GM10266 (cell line): Measurements from ENCODE around the gene MRPS18A.

ENCODE experiments used
- DNase-seq: peaks from one replicate; pipeline ENCODE4 v3.0.0; 2012; ENCODE audit errors: extremely low spot score
- TF ChIP-seq, protein P1 (sequence below): IDR thresholded peaks from 2 replicates; pipeline ENCODE4 v1.5.1; 2012; ENCODE audit warnings: mild to moderate bottlenecking, low read depth; ENCODE audit not compliant: control insufficient read depth, insufficient read depth; ENCODE audit errors: missing control alignments

MRPS18A gene

GRCh38 chr6:43670623-43670986 is 17.0 kb downstream of the MRPS18A start:
- DNase-seq, result no peak
- TF ChIP-seq, protein P1, sequence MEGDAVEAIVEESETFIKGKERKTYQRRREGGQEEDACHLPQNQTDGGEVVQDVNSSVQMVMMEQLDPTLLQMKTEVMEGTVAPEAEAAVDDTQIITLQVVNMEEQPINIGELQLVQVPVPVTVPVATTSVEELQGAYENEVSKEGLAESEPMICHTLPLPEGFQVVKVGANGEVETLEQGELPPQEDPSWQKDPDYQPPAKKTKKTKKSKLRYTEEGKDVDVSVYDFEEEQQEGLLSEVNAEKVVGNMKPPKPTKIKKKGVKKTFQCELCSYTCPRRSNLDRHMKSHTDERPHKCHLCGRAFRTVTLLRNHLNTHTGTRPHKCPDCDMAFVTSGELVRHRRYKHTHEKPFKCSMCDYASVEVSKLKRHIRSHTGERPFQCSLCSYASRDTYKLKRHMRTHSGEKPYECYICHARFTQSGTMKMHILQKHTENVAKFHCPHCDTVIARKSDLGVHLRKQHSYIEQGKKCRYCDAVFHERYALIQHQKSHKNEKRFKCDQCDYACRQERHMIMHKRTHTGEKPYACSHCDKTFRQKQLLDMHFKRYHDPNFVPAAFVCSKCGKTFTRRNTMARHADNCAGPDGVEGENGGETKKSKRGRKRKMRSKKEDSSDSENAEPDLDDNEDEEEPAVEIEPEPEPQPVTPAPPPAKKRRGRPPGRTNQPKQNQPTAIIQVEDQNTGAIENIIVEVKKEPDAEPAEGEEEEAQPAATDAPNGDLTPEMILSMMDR, result no peak

GRCh38 chr6:43669922-43670622 is 17.5 kb downstream of the MRPS18A start:
- TF ChIP-seq, protein P1, result no peak
- no peak for DNase-seq

GRCh38 chr6:43669050-43669921 is 18.3 kb downstream of the MRPS18A start:
- DNase-seq, result no peak
- TF ChIP-seq, protein P1, result no peak

GRCh38 chr6:43668151-43669028 is 19.2 kb downstream of the MRPS18A start:
- peak; percentile 71 for DNase-seq
- TF ChIP-seq, protein P1, result peak; percentile 83

- TF ChIP-seq, protein P1, result peak; percentile 99
- peak; percentile 82 for DNase-seq
Observed at GRCh38 chr6:43667245-43668150, 20.1 kb downstream of the MRPS18A start.

GRCh38 chr6:43666196-43666920 is 21.2 kb downstream of the MRPS18A start:
- TF ChIP-seq, protein P1, result no peak
- no peak for DNase-seq
